Endothelial cell of umbilical vein (primary cell): ENCODE measurements around the gene TNS1.

Experiments used
- EZH2 ChIP-seq: IDR thresholded peaks from 2 replicates; pipeline ENCODE4 v1.6.1; 2012; ENCODE audit warnings: borderline replicate concordance, low read depth, mild to moderate bottlenecking, moderate library complexity, low read length, inconsistent platforms; ENCODE audit not compliant: severe bottlenecking
- FOS ChIP-seq: IDR thresholded peaks from 2 replicates; pipeline ENCODE4 v1.6.1; 2011; ENCODE audit warnings: mild to moderate bottlenecking, low read length, moderate library complexity, borderline replicate concordance; ENCODE audit not compliant: insufficient read depth
- GATA2 ChIP-seq: IDR thresholded peaks from 2 replicates; pipeline ENCODE4 v1.7.0; 2011; ENCODE audit warnings: low read depth, mild to moderate bottlenecking, moderate library complexity, mixed read lengths, low read length; ENCODE audit not compliant: insufficient read length, insufficient read depth
- JUN ChIP-seq: IDR thresholded peaks from 2 replicates; pipeline ENCODE4 v1.6.1; 2011; ENCODE audit warnings: borderline replicate concordance, low read depth; ENCODE audit not compliant: insufficient read length, insufficient read depth
- MYC ChIP-seq: IDR thresholded peaks from one replicate; pipeline ENCODE4 v1.6.1; 2011; ENCODE audit warnings: mild to moderate bottlenecking, low read depth, low read length
- POLR2A ChIP-seq: IDR thresholded peaks from 2 replicates; pipeline ENCODE4 v1.6.1; 2012; ENCODE audit warnings: low read depth, mild to moderate bottlenecking, control low read depth, low read length
- POLR2AphosphoS5 ChIP-seq: IDR thresholded peaks from 2 replicates; pipeline ENCODE4 v1.6.1; 2012; ENCODE audit warnings: low read depth, mild to moderate bottlenecking, control low read depth, low read length, moderate library complexity; ENCODE audit not compliant: insufficient read depth
- TF ChIP-seq, protein P1 (sequence below), 2 donors: IDR thresholded peaks; 1 replicate in 1 of 2; 2 replicates in 1 of 2; pipeline ENCODE4 v1.5.1; 2011; ENCODE audit warnings: low read length in 2 of 2, mild to moderate bottlenecking in 2 of 2, moderate library complexity in 2 of 2, control low read depth in 1 of 2, inconsistent platforms in 1 of 2, low read depth in 1 of 2; ENCODE audit not compliant: insufficient read depth in 1 of 2; ENCODE audit errors: extremely low read depth in 1 of 2
- TF ChIP-seq, protein P2 (sequence below): IDR thresholded peaks from 2 replicates; pipeline ENCODE4 v1.6.1; 2011; ENCODE audit not compliant: insufficient read depth, insufficient read length

DNA sequence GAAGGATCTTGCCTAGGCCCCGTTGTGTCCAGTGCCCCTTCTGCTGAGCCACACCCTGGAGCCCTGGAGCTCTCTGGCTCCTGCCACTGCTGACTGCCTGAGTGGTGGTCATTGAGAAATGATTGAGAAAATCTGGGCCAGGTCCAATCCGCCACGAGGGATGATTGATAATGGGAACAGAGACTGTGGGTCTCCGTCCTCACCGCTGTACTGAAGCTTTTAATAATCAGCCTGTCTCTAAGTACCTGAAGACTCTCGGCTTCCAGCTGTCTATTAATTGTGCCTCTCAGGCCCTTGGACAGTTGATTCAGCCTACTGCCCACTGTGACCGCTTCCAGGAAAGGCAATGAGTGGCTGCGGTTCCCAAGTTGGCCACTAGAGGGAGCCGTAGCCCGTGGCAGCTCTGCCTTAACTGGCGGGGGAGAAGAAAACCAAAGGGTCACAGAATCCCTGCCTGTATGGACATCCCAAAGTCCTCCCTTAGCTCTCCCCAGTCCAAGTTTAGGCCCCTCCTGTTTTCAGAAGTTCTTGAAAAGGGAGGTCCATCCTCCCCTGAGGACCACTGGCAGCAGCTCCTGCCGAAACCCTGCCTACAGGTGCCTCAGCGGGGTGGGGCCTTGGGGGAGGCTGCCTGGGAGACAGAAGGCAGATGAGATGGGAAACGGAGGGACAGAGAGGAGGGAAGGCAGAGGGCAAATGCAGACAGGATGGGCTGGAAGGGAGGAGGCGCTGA lies 213.6 kb downstream of the TNS1 start:
- TF ChIP-seq POLR2A = no peak
- TF ChIP-seq, protein P1, sequence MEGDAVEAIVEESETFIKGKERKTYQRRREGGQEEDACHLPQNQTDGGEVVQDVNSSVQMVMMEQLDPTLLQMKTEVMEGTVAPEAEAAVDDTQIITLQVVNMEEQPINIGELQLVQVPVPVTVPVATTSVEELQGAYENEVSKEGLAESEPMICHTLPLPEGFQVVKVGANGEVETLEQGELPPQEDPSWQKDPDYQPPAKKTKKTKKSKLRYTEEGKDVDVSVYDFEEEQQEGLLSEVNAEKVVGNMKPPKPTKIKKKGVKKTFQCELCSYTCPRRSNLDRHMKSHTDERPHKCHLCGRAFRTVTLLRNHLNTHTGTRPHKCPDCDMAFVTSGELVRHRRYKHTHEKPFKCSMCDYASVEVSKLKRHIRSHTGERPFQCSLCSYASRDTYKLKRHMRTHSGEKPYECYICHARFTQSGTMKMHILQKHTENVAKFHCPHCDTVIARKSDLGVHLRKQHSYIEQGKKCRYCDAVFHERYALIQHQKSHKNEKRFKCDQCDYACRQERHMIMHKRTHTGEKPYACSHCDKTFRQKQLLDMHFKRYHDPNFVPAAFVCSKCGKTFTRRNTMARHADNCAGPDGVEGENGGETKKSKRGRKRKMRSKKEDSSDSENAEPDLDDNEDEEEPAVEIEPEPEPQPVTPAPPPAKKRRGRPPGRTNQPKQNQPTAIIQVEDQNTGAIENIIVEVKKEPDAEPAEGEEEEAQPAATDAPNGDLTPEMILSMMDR (IDR thresholded peaks at IDR 0.05; ENCODE audit: extremely low read depth in 1 of 2, insufficient read depth in 1 of 2, low read depth in 1 of 2, low read length in 2 of 2) = peak; percentile 98
- TF ChIP-seq EZH2 = no peak
- no peak for TF ChIP-seq POLR2AphosphoS5
- TF ChIP-seq JUN = no peak
- no peak for TF ChIP-seq GATA2
- TF ChIP-seq, protein P2, sequence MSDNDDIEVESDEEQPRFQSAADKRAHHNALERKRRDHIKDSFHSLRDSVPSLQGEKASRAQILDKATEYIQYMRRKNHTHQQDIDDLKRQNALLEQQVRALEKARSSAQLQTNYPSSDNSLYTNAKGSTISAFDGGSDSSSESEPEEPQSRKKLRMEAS = no peak
- TF ChIP-seq MYC = no peak
- TF ChIP-seq FOS = no peak
